Erythroblast (primary cell): ENCODE results near the gene MAP3K13.

ENCODE experiments used
- GATA1 ChIP-seq: IDR thresholded peaks from 2 replicates; pipeline ENCODE4 v1.6.1; 2011; ENCODE audit warnings: low read depth, mild to moderate bottlenecking, control low read depth, low read length, moderate library complexity
- POLR2A ChIP-seq: IDR thresholded peaks from 2 replicates; pipeline ENCODE4 v1.6.1; 2011; ENCODE audit warnings: mild to moderate bottlenecking, low read length

DNA sequence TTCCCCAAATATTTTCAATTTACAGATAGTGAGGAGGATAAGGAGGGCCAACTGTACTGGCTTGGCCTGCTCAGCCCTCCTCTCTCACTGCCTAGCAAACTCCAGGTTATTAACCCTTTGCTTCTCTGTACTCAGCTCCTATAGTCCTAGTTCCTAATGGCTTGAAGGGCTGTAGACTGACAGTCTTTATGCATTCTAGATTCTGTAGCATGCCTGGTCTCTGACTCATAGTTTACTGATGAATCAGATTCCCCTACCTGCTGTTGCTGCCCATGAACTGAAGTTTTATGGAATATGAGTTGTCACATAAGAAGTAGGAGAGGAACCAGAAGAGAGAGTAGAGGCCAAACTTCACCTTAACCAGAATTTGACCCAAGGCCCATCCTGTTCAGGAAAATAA, 27.1 kb upstream of the MAP3K13 start:
- no peak for TF ChIP-seq POLR2A
- TF ChIP-seq GATA1: no peak
